ENCODE measurements around the gene METTL8. TPM values are rescaled to one million over a fixed set of nuclear protein-coding genes. Genes with fewer than 3 reads are reported as not detected.
A peak's percentile ranks its signal among the peaks of the same experiment; 100 is the strongest.
"Not testable (repeated sequence)": the region's sequence is repeated elsewhere in the genome, so short reads cannot be mapped to it uniquely, and the experiment has no call there.

The METTL8 gene
- total RNA-seq, 1 donor from 2014 or later: 22.9 TPM

DNA sequence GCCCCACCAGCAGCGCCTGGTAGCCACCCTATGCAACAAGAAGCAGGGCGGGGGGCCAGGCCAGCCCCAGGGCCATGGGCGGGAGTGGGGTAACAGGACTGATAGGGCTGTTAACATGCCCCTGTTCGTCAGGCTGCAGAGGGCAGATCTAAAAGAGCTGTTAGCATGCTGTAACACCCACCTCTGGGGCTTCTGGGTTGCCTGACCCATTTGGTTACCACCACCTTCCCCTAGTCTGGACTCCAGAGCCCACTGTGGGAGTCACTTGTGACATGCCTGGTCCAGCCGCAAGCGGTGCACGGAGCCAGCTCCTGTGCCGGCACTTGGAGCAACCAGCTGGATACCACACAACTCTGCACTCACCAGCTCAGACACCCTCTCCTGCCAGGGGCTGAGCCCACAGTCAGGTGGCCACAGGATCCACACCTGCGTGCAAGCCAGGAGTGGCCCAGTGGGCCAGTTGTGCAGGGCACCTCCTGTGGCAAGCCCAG is 2.1 kb downstream of the METTL8 start:
- ChIA-PET CTCF (no interaction called here), POLR2A (interaction anchor here (1.0 to 1.2 kb wide), 2 partner anchors 19 to 503 kb away, joined by 4 read pairs; partner anchors contain the start of gene GORASP2)
- intact Hi-C loops (cut with micrococcal nuclease): loop anchor here (5.0 kb wide), 1 partner anchor 1126 kb away; the partner anchor contains the start of gene PDK1
- Mint-ChIP-seq H3K4me3 (no peak overlapping the region), H3K9me3 (peaks cover 5% of the 10 kb centered on the region), H3K27me3 (no peaks in the 10 kb centered on the region), H3K36me3 (ENCODE audit: low read depth) (peaks cover 11% of the 10 kb centered on the region), H3K4me1 (peaks cover 22% of the 10 kb centered on the region), H3K27ac (peak overlapping the region; percentile 41)
- no peak for DNase-seq
- ATAC-seq (ENCODE audit: low read depth): no peak
- TF ChIP-seq CTCF (IDR thresholded peaks at IDR 0.05): no peak

DNA sequence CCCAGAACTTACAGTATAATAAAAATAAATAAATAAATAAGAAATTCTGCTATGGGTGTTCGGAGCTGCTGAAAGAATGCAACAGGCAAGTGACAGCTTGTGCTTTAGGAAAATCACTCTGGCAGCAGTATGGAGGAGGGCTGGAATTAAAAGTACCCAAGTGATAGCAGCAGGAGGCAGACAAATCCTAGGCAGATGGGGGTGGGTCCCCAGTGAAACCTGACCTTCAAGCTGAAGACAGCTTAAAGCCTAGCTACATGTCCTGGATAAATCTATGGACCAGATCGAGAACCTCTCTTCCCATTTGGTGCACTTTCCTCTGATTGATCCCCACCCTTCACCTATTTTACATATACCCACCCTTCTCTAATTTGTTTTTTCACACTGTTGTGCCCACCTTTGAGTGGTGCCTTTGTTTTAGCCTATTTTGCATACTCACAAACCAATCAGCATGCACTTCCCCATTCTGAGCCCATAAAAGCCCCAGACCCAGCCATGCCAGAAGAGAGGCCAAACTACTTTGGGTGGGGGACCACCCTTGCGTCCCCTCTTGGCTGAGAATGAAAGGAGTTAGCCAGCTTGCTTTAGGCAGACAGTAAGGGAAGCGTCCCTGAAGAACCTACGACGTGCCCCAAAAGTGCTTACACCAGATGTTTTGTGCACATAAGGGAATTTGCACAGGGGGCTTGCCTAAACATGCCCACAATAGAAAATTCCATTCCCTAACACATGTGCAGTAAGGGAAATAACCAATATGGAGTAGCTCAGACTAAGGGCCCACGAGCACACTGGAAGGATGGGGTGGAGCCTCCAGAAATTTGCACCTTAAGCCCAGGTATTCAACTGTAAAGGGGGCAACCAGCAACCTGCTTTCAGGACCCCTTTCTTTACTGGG is 3.0 kb downstream of the METTL8 start:
- intact Hi-C loops (cut with micrococcal nuclease): loop anchor here (5.0 kb wide), 1 partner anchor 1127 kb away; the partner anchor contains the start of gene PDK1
- ATAC-seq (ENCODE audit: low read depth) (no peak), DNase-seq (no peak)
- H3K4me1 Mint-ChIP-seq: peaks cover 22% of the 10 kb centered on the region
- H3K27ac Mint-ChIP-seq: no peak overlapping the region
- no peak overlapping the region for H3K4me3 Mint-ChIP-seq
- peaks cover 5% of the 10 kb centered on the region for H3K36me3 Mint-ChIP-seq (ENCODE audit: low read depth)
- CTCF ChIA-PET: no interaction called here
- H3K27me3 Mint-ChIP-seq: no peaks in the 10 kb centered on the region
- POLR2A ChIA-PET: interaction anchor here (0.7 to 1.0 kb wide), 2 partner anchors 19 to 413 kb away, joined by 3 to 4 read pairs; no protein-coding TSS in a partner anchor
- H3K9me3 Mint-ChIP-seq: peaks cover 5% of the 10 kb centered on the region
- no peak for TF ChIP-seq CTCF (IDR thresholded peaks at IDR 0.05)

- ATAC-seq (ENCODE audit: low read depth); DNase-seq; intact Hi-C loops (cut with micrococcal nuclease); H3K27ac Mint-ChIP-seq; H3K4me1 Mint-ChIP-seq; H3K27me3 Mint-ChIP-seq; H3K4me3 Mint-ChIP-seq: not testable (repeated sequence)
- ChIA-PET CTCF (interaction anchor here (1.2 kb wide), 1 partner anchor 11 kb away, joined by 3 read pairs; the partner anchor contains the start of genes DCAF17 and METTL8), POLR2A (interaction anchor here (3.4 kb wide), 1 partner anchor 11 kb away, joined by 10 read pairs; the partner anchor contains the start of genes DCAF17 and METTL8)
- Mint-ChIP-seq H3K36me3 (ENCODE audit: low read depth) (peaks cover 24% of the 10 kb centered on the region), H3K9me3 (peaks cover 12% of the 10 kb centered on the region)
Observed at GRCh38 chr2:171422710-171423495, 10.9 kb downstream of the METTL8 start.

- intact Hi-C loops (cut with micrococcal nuclease): no loop called here
- H3K9me3 Mint-ChIP-seq: peaks cover 12% of the 10 kb centered on the region
- no peak for TF ChIP-seq CTCF (IDR thresholded peaks at IDR 0.05)
- ChIA-PET POLR2A (interaction anchor here (3.4 kb wide), 1 partner anchor 13 kb away, joined by 10 read pairs; the partner anchor contains the start of genes DCAF17 and METTL8), CTCF (interaction anchor here (0.7 to 1.2 kb wide), 2 partner anchors 273 to 334 kb away, joined by 3 to 4 read pairs; no protein-coding TSS in a partner anchor)
- no peak overlapping the region for H3K27ac Mint-ChIP-seq
- no peaks in the 10 kb centered on the region for H3K27me3 Mint-ChIP-seq
- H3K4me1 Mint-ChIP-seq: peaks cover 12% of the 10 kb centered on the region
- DNase-seq (no peak), ATAC-seq (ENCODE audit: low read depth) (no peak)
- no peak overlapping the region for H3K4me3 Mint-ChIP-seq
- peaks cover 21% of the 10 kb centered on the region for H3K36me3 Mint-ChIP-seq (ENCODE audit: low read depth)
Observed at GRCh38 chr2:171420728-171421563, 12.8 kb downstream of the METTL8 start.
